ENCODE results near the gene VANGL1.

The VANGL1 gene

DNA sequence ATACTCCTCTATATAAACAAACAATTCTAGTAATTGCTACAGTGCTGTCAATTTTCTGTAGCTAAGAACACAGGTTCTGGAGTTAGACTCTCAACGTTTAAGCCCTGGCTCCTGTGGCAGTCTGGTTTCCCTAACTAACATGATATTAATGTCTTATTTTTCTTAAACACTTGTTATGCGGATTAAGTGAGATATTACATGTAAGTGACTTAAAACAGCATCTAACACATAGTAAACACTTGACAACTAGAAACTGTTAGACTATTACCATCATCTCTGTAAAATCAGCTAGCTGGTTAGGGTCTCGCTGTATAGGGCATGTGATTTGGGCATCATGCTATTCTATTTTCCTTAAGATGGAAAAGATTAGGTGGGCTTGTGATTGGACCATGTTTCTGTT lies 2.3 kb downstream of the VANGL1 start:
- no peak for DNase-seq

DNA sequence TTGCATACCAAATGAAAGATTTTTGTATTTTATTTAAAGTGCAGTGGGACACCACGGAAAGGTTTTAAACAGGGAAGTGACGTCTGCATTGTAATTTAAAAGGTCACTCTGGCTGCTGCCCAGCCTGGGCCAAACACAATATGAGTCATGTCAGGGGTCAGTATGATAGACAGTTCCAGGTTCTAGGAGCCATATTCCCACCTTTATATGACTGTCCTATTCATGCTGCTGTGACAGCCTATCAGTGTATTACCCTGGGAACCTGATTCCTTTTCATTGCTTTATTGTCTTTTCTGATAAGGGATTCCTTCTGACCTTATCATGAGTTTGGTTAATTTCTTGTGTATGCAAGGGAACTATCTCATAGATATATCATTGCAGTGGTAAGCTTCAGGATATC lies 5.3 kb downstream of the VANGL1 start:
- no peak for DNase-seq

- DNase-seq, result no peak
These were observed 5.7 kb downstream of the VANGL1 start for GRCh38 chr1:115647507-115647906.

- no peak for DNase-seq
These were observed 6.3 kb downstream of the VANGL1 start for GRCh38 chr1:115647919-115648650.

- no peak for DNase-seq
These were observed 7.2 kb downstream of the VANGL1 start for GRCh38 chr1:115648717-115649691.

- no peak for DNase-seq
These were observed 8.2 kb downstream of the VANGL1 start for GRCh38 chr1:115649964-115650363.

DNA sequence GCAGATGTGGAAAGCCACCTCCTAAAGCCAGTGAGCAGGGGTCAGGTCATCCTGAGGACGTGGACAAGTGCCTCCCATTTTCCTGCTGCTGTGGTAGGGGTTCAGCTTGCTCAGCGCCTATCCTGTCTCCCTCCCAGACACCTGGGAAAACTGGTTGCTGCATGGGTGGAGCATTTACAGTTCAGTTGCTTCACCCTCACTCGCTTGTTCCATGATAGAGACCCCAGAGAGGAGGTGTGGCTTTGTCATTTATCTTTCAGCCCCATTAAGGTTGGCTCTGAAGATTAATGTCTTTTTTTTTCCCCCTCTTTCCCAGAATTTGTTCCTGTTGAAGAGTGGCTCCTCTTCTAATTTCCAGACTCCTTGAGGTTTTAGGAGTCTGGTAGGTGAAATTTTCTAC lies 9.2 kb downstream of the VANGL1 start:
- DNase-seq, result no peak

GRCh38 chr1:115651391-115651790 lies 9.6 kb downstream of the VANGL1 start:
- no peak for DNase-seq

GRCh38 chr1:115652236-115652788 lies 10.5 kb downstream of the VANGL1 start:
- no peak for DNase-seq

DNA sequence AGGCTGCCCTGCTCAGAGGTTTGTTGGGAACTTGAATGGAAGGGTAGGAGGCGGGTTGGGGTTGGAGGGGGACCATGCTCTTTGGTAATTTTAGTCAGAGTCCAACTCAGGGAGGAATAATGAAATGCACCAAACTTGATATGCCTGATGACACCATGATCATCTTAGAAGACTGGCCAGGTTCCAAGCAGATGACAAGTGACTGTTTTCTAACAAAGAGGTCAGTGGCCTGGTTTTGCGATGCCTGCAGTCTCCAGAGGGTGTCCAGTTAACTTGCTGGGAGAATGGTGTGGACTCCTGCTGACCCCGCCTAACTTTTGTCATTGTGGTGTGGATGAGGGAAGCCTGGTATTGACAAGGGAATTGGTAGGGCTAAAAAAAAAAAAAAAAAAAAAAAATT lies 12.4 kb downstream of the VANGL1 start:
- DNase-seq, result no peak

DNA sequence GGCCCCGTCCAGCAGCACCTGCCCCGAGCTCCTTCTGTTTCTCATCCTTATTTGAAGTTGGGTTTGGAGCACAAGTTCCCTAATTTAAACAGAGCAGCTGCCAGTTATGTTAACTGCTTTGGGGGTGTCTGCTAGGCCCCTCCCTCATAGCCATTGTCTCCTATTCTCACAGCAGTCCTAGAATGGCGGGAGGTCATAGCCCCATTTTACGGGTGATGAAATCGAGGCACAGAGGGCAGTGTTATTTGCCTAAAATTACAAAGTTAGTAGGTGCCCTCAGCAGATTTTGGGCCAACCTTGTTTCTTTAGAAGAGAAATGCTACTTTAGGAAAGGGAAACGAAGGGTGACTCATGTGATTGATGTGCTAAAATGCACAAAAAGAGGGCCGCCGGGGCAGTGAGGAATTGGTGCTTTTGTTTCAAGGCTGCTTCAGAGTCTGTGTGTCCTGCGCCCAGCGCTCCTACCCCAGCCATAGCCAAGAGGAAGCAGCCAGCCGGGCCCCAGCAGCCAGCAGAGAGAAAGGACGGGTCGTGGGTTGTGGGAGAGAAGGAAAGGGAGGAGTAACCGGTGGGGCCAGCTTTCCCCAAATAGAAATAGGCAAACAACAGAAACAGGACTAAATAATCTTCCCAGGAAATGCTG lies 13.0 kb downstream of the VANGL1 start:
- no peak for DNase-seq

DNA sequence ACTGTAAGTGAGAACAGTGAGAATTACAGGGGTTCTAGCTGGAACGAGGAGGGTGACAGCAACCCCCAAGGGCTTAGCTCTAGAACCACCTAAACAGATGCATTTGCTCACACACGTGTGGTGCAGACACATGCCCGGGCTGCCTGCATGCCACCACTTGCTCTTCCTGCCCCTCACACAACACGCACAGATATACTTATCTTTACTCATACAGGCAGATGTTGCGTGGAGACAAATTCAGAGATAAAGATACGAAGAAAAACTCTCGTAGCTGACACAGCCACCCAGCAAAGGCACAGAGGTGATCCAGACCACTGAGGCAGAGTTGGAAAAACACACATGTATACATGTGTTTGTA lies 13.5 kb downstream of the VANGL1 start:
- DNase-seq, result no peak

DNA sequence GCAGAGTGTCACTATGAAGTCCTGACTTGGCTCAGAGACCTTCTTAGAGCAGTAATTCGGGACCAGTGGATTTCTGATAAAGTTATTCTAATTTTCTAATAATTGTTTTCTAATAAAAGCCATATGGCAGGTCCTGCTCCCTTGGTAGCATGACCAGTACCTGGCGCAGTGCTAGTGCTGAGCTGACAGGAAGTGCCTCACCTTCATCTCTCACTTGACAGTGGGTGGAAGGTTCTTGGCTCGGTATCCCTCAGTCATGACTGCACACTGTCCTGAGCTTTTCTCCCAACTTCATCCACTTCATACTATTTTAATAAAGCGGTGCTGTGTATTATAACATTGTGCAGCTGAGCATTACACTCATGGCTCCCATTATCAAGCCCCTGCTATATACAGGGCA lies 14.1 kb downstream of the VANGL1 start:
- DNase-seq, result no peak

GRCh38 chr1:115656461-115657077 lies 14.8 kb downstream of the VANGL1 start:
- no peak for DNase-seq

- DNase-seq, result no peak
These were observed 16.9 kb downstream of the VANGL1 start for GRCh38 chr1:115658646-115659045.

DNA sequence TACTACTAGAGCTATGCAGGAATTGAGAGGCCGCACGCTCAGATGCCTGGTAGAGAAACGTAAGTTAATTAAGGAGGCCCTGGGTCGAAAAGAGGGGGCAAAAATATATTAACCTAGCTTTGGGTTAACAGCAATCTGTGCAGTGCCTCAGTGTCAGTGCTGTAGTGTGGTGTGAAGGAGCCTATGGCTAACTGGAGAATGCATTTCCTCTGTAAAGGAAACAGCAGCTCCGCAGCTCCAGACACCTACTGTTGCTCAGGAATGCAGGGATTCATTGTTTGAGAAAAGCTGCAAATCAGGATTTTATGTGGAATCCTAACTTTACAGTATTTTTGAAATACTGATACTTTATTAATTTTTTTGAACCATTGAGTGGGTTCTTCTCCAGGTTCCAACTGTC lies 18.4 kb downstream of the VANGL1 start:
- DNase-seq, result no peak

DNA sequence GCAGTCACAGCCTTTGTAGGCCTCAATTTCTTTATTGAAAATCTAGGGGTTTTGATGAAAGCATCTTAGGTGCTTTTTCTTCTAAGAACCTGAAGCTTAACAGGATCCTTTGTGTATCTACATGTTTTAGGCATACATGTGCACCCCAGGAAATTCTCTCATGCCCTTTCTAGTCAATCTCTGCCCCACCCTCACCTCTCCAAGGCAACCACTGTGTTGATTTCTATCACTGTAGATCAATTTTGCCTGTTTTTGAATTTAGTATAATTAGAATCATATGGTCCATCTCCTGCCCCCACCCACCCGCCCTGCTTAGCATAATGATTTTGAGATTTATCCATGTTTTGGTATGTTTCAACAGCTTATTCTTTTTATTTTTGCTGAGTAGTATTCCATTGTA lies 19.4 kb downstream of the VANGL1 start:
- no peak for DNase-seq

DNA sequence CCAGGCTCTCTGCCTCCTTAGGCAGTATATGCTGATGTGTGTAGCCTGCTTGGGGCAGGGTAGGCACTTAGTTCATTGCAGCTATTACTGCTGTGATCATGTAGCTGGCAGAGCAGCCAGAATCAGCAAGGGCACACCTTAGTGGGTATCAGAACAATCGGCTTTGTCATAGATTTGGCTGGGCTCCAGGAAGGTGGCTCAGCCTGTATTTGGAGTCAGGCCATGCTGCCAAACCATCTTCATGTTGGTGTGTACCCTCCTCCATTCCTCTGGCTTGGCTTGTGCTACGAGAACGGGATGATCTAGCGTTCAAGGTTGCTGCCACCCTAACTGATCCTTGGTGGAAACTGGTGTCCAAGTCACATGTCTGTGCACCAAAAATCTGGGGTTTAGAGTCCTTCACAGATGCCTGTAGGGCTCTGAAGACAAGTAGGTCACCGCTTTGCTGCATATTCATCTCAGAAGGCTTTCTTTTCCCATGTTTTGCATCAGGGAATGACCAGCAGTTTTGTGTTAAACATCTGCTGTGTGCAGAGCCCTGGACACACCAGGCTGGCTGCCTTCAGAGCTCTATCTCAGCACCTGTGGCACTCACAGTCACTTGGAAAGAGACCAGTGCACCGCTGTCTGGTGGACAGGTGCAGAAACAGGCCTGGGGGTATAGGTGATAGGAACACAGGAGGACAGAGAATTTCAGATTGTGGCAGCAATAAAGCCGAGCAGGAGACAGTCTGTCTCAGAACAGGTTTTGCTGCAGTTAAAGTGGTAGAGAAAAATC lies 23.7 kb downstream of the VANGL1 start:
- no peak for DNase-seq

DNA sequence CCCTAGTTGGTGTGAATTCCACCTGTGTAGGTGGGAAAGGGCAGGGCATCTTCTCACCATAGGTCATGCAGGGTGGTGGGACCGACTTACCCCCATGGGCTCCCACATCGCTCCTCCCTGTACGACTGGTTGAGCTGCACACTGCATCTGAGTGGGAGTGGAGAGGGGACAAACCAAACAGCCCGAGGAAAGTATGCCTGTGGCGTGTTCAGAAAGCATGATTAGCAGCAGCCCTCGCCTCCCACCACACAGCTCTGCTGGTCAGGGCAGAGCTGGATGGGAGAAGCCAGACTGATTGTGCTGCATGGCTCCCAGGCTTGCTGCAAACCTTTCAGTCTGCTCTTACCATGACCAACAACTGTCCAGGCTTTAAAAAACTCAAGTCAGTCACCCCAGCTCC lies 24.4 kb downstream of the VANGL1 start:
- no peak for DNase-seq

- DNase-seq, result no peak
These were observed 24.9 kb downstream of the VANGL1 start for GRCh38 chr1:115666702-115667101.

DNA sequence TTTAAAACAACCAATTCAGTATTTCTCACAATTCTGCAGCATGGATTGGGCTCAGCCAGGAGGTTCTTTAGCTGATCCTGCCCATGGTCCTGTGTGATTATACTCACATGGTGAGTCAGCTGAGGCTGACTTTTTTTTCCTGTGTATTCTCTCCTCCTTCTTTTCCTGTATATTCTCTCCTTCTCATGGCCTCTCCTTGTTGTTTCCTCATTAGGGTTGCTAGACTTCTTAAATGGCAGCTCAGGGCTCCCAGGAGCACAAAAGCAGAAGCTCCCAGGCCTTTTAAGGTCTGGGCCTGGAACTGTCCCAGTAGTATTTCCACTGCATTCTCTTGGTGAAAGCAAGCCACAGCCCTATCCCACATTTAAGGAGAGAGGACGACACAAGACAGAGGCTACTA lies 26.8 kb downstream of the VANGL1 start:
- DNase-seq, result no peak

DNA sequence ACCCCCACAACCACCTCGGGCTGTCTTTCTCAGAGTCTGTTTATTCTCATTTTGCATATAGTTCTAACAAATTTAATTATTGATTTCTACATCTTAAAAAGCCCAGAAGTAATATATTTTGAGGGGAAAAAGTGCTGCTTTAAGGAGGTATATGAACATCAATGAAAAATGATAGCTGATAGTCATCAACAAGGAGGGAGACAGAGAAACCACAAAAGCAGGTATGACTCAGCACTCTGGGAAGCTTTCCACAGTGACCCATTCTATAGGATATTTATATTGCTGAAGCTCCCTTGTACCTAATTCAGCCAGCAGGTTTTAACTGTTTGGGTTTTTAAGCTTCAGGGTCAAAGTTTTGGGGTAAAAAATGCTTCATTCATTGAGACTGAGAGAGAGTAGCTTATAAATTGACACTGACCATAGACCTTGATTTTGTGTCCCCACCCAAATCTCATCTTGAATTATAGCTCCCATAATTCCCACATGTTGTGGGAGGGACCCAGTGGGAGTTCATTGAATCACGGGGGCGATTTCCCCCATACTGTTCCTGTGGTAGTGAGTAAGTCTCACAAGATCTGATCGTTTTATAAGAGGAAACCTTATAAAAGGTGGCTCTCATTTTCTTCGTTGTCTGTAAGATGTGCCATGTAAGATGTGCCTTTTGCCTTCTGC lies 27.4 kb downstream of the VANGL1 start:
- DNase-seq, result no peak
